Erythroblast (primary cell): ENCODE data around the gene DNAH17.

Source experiments
- DNase-seq, 2 experiments: peaks; one replicate each; lab custom pipeline; 2025; lab: John Stamatoyannopoulos, UW
- GATA1 ChIP-seq: IDR thresholded peaks from 2 replicates; pipeline ENCODE4 v1.6.1; 2011; ENCODE audit warnings: low read depth, mild to moderate bottlenecking, control low read depth, low read length, moderate library complexity
- POLR2A ChIP-seq: IDR thresholded peaks from 2 replicates; pipeline ENCODE4 v1.6.1; 2011; ENCODE audit warnings: mild to moderate bottlenecking, low read length

Gene DNAH17

GRCh38 chr17:78490156-78490555 is 87.0 kb downstream of the DNAH17 start:
- TF ChIP-seq GATA1 = no peak
- no peak for DNase-seq

DNA sequence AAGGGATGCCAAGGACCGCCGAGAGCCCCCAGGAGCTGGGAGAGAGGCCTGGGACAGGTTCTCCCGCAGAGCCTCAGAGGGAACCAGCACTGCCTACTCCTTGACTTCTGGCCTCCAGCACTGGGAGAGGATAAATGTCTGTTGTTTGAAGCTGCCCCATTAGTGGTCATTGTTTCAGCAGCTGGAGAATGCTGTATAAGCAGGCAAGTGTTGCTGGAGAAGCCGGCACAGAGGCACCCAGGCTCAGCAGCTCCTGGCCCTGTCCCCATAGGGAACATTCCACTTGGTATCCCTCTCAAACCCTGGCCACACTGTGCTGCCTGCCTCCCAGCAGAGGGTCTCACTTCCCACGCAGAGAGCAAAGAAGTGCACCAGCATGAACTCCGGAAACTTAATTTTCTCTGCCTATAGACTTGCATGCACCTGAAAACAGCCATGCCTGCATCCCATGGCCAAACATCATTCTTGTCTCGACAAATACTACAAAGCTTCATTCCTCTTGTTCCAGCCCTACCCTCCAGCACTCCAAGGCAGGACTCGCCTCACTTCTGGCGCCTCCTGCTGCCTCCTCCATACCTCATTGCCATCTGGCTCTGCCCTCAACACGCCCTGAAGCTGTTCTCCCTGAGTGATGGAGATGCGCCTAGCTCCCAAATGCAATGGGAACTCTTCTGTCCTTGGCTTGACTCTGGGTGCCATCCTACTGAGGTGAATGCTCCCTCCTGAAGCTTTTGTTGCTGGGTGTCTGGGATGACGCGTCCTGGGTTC is 88.1 kb downstream of the DNAH17 start:
- no peak for DNase-seq
- no peak for TF ChIP-seq POLR2A
- TF ChIP-seq GATA1 = no peak

DNA sequence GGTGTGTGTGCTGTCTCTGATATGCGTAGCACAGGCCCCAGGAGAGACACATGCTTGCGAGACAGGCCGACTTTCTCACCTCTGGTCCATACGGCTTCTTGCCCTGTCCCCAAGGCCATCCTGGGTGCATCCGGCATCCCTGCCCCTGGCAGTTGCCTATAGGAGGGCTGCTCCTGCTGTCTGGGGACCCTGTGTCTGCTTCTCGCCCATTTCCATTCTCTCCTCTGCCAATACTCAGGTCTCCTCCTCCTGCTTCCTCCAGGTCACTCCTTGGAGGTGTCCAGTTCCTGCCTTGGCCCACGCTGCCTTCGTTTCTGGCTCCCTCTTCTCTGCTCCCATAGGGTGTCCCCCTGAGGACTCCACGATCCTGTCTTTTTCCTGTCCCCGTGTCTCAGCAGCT is 89.0 kb downstream of the DNAH17 start:
- TF ChIP-seq POLR2A = no peak
- TF ChIP-seq GATA1 = no peak
- no peak for DNase-seq

DNA sequence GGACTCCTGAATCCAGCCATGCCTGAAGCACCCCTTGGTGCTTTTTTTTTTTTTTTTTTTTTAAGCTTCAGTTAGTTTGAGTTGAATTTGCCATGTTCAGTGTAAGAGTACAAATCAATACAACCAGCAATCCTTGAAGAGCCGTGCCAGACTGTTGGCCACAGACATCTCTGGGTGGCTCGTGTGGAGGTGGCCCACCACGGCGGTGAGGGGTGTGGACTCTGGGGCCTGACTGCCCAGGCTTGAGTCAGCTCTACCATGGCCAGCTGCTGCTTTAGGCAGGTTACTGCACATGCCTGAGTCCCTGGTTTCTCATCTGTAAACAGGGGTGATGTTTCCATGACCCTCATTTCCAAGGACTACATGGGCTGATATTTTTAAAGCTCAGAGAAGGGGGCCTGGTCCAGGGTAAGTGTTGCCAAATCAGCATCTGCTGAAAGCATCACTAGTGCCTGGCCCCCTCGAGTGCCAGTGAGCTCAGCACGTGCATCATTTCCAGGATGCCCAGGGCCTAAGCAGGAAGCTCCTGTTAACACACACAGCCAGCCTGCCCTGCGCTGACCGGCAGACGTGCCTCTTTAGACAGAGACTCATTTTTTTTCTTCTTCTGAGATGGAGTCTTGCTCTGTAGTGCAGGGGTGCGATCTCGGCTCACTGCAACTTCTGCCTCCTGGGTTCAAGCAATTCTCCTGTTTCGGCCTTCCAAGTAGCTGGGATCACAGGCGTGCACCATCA is 90.1 kb downstream of the DNAH17 start:
- no peak for DNase-seq
- TF ChIP-seq GATA1 = no peak
- no peak for TF ChIP-seq POLR2A

DNA sequence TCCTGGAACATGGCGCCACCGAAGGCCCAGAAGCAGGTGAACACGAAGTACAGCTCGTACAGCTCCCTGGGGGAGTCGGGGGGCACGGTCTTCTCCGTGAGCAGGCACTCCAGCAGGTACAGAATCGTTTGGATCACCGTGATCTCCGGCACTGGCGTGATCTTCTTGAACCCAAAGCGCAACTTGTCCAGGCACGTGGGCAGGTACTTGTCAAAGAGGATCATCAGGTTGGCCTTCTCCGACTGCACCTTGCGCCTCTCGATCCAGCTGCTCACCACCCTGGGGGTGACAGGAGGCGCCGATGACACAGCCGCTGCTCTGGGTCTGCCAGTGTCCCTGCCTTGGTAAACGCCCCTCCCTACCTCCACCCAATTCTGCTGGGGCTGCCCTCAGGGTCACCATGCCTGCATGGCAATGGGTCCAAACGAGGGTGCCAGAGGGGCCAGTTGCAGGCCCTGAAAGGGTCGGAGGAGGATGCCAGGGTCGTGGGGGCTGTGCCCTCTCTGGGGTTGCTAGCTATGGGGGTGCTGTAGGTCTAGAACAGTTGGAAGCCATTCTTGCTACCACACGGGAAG is 90.9 kb downstream of the DNAH17 start:
- DNase-seq = no peak
- TF ChIP-seq POLR2A (no peak), GATA1 (no peak)

GRCh38 chr17:78485290-78486168 is 91.7 kb downstream of the DNAH17 start:
- TF ChIP-seq GATA1 (no peak), POLR2A (no peak)
- DNase-seq = no peak

- TF ChIP-seq GATA1 (no peak), POLR2A (no peak)
- peak; percentile 24 for DNase-seq
Measured at GRCh38 chr17:78484271-78485246, 92.6 kb downstream of the DNAH17 start.

- no peak for DNase-seq
- TF ChIP-seq GATA1 = no peak
- TF ChIP-seq POLR2A = no peak
Measured at GRCh38 chr17:78479369-78479768, 97.8 kb downstream of the DNAH17 start.

DNA sequence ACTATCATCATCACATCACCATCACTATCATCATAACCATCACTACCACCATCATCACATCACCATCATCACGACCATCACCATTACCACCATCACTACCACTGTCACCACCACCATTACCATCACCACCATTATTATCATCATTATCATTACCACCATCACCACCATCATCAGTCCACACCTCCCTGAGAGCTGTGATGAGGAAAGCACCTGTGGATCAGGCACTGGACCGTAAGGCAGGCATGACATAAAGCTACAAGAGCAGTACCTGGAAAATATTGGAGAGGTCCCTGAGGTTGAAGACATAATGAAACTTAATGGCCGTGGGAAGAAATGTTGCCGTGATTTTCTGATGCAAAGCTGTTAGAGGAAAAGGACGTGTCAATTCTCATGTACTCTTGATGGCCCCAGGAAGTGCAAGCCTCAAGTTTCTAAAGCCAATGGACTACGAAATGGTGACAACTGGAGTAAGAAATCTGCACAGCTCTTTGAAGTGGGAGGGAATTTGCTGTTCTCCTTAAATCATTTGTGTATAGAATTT is 98.4 kb downstream of the DNAH17 start:
- DNase-seq = no peak
- TF ChIP-seq POLR2A = no peak
- no peak for TF ChIP-seq GATA1

GRCh38 chr17:78477913-78478756 is 99.1 kb downstream of the DNAH17 start:
- no peak for DNase-seq
- TF ChIP-seq GATA1 (no peak), POLR2A (no peak)

DNA sequence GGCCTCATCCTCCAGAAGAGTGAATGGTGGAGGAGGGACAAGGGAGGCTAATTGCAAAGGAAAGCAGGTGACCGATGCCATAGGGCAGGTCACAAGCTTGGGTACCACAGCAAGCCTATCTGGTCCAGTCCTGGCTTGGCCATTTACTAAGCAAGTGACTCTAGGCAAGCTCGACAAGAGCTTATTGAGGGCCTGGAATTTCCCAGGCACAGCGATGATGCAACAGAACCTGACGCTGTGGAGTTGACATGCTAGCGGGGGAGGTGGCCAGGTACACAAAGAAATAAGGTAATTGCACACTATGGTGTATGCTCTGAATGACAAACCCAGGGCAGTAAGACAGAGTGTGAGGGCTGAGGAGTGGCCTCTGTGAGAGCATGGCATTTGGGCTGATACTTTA is 100.2 kb downstream of the DNAH17 start:
- no peak for DNase-seq

More for the DNA sequence above, 100.2 kb downstream of the DNAH17 start:
- no peak for TF ChIP-seq POLR2A
- no peak for TF ChIP-seq GATA1
